Upper lobe of left lung (tissue), 4 donors: ENCODE measurements around the gene ADAM15.

Experiments
- EP300 ChIP-seq, 4 donors: sonication (generic); formaldehyde crosslinking; IDR thresholded peaks; one replicate each; pipeline ENCODE4 v1.5.1; 2017; ENCODE audit warnings: antibody characterized with exemption in 4 of 4, control low read depth in 2 of 4
- POLR2A ChIP-seq, 4 donors: fragments of 450-650 bp; IDR thresholded peaks; one replicate each; pipeline ENCODE4 v1.5.1; 2016 to 2017; ENCODE audit warnings: antibody characterized with exemption in 4 of 4, mild to moderate bottlenecking in 2 of 4
- POLR2AphosphoS5 ChIP-seq, 2 donors: sonication (generic); formaldehyde crosslinking; IDR thresholded peaks; one replicate each; pipeline ENCODE4 v1.5.1; 2017; ENCODE audit warnings: antibody characterized with exemption in 2 of 2
- TF ChIP-seq, protein P1 (sequence below), 6 experiments: fragments of 450-650 bp in 4 of 6; fragments of 200-600 bp in 2 of 6; sonication (generic) in 2 of 6; IDR thresholded peaks; one replicate each; pipeline ENCODE4 v1.5.1; 2016 to 2019; ENCODE audit warnings: antibody characterized with exemption in 6 of 6

DNA sequence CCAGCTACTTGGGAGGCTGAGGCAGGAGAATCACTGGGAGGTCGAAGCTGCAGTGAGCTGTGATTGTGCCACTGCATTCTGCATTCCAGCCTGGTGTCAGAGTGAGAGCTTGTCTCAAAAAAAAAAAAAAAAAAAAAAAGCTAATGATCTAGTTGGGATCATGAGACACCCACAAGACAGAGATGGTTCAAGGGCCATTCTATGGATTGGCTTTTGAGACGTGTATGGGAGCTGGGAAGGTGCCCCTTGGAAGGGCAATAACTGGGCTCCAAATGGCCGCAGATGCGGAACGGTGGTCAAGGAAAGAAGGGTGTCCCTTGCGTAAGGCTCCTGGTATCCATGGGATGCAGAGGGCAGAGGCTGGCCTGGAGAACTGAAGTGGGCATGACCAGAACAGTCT lies 6.8 kb upstream of the ADAM15 start:
- no peak for TF ChIP-seq POLR2A (IDR thresholded peaks at IDR 0.05)
- TF ChIP-seq, protein P1, sequence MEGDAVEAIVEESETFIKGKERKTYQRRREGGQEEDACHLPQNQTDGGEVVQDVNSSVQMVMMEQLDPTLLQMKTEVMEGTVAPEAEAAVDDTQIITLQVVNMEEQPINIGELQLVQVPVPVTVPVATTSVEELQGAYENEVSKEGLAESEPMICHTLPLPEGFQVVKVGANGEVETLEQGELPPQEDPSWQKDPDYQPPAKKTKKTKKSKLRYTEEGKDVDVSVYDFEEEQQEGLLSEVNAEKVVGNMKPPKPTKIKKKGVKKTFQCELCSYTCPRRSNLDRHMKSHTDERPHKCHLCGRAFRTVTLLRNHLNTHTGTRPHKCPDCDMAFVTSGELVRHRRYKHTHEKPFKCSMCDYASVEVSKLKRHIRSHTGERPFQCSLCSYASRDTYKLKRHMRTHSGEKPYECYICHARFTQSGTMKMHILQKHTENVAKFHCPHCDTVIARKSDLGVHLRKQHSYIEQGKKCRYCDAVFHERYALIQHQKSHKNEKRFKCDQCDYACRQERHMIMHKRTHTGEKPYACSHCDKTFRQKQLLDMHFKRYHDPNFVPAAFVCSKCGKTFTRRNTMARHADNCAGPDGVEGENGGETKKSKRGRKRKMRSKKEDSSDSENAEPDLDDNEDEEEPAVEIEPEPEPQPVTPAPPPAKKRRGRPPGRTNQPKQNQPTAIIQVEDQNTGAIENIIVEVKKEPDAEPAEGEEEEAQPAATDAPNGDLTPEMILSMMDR (IDR thresholded peaks at IDR 0.05): no peak
- no peak for TF ChIP-seq EP300 (IDR thresholded peaks at IDR 0.05)
- no peak for TF ChIP-seq POLR2AphosphoS5 (IDR thresholded peaks at IDR 0.05)
